Amygdala (tissue), 56 donors: ENCODE results near the gene CXCR4.
"Not testable (repeated sequence)": the region's sequence is repeated elsewhere in the genome, so short reads cannot be mapped to it uniquely, and the experiment has no call there.

Experiments used
- DNase-seq, 56 donors: peaks; one replicate each; lab custom pipeline; 2025; lab: John Stamatoyannopoulos, UW

Gene CXCR4

DNA sequence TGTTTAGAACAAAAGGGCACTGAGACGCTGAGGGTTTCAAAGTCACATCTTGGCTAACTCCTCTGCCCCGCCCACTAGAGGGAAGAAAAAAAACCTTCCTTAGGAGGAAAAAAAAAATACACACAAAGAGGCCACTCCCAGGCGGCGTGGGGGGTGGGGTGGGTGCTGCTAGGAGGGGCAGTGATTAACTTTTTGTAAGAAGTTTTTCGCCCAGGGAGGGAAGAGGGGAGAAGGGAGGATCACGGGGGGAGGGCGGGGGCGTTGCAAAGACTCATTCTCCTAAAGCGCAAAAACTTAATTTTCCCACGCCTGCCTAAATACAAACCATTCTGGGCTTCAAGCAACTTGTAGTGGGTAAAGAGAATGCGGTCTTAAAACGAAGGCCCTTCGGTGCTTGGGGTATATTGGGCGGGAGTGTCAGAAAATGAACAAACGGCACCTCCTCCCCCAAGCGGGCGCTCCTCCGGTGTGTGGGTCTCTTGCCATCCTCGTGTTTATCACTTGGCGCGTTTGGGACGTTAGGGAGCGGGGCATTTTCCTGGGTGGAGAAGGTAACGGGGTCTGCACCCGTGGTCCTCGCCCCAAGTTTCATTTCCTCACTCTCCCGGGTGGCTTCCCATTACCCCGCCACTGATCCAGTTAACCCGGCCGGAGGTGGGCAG, 1.7 kb downstream of the CXCR4 start:
- DNase-seq, result no peak

DNA sequence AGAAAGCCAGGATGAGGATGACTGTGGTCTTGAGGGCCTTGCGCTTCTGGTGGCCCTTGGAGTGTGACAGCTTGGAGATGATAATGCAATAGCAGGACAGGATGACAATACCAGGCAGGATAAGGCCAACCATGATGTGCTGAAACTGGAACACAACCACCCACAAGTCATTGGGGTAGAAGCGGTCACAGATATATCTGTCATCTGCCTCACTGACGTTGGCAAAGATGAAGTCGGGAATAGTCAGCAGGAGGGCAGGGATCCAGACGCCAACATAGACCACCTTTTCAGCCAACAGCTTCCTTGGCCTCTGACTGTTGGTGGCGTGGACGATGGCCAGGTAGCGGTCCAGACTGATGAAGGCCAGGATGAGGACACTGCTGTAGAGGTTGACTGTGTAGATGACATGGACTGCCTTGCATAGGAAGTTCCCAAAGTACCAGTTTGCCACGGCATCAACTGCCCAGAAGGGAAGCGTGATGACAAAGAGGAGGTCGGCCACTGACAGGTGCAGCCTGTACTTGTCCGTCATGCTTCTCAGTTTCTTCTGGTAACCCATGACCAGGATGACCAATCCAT, 2.7 kb downstream of the CXCR4 start:
- DNase-seq, result no peak

DNA sequence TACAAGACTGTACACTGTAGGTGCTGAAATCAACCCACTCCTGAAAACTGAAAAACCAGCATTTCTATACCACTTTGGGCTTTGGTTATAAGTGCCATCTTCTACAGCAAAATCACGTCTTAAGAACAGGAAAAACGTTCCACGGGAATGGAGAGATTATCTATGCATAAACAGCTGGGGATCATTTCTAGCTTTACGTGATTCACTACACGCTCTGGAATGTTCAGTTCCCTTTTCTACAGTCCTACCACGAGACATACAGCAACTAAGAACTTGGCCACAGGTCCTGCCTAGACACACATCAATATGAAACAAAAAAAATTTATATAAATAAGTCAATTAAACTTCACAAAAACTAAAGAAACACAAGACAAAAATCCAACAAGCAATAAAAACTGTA, 3.6 kb downstream of the CXCR4 start:
- no peak for DNase-seq

DNA sequence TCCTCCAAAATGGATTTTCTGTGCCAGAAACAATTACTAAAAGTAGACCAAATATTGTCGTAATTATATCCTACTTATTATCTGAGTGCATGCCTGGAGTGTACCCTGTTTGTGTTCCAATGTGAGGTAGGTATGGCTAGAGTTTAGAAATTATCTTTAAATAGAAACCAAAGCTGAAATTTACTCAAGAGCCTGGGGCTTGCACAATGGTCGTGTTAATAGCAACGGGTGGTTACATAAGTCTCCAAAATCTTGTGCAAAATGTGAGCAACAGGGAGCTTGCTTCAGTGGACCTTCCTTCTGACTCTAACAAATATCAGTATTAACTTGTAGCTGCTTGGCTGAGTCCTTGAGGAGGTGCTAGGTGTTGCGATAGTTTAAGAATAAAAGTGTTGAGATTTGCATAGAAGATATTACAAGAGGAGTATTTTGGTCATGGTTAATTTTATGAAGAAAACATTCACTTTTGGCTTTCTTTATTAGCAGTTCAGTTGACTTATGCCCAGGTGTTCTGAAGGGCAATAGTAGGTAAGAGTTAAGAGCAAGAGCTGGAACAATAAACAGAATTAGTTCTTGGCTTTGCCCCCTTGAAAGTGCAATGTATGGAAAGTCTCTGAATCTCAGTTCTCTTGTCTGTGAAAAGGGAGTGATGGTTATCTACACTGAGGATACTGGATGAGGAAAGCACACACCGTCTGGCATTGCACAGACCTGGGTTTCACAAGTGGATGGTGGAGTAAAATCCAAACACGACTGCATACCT, 4.6 kb downstream of the CXCR4 start:
- DNase-seq, result no peak

DNA sequence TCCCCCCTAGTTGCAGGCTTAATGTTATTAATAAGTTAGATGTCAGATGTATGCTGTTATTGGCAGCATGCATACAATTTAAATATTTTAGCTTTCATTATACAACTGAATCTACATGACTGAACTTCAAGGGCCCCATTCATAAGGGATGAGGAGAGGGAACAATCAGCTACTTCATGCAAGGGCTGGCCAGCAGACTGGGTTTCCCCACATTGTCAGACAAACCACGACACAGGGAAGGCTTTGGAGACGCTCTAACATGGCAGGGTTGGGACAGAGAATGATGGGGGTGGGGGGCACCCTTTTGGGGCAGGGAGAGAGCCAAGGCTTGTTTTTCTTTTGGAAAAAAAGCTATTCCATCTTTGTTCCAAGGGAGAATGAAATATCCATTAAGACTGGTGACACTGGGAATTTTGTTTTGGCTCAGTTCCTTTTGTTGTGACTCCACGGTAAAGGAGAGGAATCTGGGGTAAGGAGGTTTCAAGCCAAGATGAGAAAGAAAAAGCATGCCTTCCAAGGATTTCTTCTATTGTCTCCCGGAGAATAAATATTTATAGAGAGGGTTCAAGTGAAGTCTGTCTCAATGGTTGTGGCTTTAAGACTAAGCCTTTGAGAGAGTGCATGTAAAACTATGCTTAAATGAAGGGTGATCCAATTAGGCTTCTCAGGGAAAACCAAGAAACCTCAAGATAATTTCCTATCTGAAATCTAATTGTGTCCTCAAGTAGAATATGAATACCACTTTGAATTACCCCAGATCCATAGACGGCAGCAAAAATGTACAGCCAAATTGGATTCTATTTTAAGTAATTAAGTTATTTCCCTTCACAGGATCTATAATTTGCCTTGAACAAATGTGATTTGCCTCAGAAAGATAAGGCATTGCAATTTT, 5.4 kb downstream of the CXCR4 start:
- peak in 37 of 56 donors; percentile 5 to 70 (median 37) for DNase-seq

GRCh38 chr2:136111711-136112110, 6.2 kb downstream of the CXCR4 start:
- no peak for DNase-seq

DNA sequence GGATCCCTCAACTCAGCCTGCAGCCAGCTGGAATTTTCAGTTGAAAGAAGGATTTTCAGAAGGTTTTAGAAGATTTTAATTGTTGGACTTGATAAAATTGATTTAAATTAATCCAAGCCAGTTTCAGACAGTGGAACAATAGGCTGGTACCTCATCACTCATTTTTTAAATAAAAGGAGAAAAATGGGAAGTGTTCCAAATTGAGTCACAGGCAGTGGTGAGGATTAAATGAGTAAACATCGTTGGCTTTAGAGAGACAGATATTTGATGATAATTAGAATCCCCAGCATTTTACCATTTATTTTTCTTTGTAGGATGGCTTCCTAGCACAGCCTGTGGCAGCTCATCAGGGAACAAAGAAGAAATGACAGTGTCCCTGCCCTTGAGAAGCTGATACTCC, 7.4 kb downstream of the CXCR4 start:
- no peak for DNase-seq

- no peak for DNase-seq
Measured at GRCh38 chr2:136108463-136108862, 9.5 kb downstream of the CXCR4 start.

- no peak for DNase-seq
Measured at GRCh38 chr2:136107051-136108033, 10.6 kb downstream of the CXCR4 start.

DNA sequence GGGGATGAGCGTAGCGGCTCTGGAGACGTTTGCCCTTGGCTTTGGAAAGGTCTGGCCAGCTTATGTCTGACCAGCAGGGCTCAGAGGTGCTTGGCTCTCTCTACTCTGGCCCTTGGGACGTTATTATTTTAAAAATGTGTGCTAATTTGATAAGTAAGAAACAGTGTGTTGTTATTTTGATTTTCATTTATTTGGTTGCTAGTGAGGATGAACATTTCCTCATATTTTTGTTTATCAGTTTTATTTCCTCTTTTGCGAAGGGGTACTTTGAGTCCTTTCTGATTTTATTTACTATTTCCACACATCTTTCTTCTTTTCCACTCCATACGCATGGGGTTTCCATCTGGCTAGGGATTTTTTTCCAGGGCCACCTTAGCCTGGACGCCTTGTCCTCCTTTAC, 11.4 kb downstream of the CXCR4 start:
- DNase-seq, result no peak

DNA sequence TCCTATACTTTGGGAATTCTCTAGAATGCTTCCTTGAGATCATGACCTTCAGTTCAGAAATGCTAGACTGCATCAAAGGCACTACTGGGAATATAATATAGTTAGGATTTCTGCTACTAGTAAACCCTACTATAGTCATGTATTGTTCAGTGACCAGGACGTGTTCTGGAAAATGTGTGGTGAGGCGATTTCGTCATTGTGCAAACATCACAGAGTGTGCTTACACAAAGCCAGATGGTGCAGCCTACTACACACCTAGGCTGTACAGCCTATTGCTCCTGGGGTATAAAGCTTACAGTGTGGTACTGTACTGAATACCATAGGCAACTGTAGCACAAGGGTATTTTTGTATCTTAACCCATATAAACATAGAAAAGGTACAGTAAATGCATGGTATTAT, 13.0 kb downstream of the CXCR4 start:
- no peak for DNase-seq

DNA sequence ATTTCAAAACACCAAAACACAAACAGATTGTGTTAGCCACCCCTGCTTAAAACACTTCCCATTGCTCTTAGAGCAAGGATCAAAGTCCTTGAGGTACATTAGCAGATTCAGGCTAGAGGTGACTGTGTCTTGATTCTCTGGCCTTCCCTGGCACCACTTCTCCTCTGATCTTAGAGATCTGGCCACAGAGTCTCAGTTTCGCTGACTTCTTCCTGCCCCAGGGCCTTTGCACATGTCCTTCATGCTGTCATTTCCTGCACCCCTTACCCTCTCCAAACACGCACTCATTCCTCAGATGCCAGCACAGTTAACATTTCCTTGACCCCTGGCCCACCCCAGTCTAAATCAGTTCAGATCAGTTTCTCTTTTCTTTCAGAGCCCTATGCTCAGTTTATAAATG, 16.9 kb downstream of the CXCR4 start:
- no peak for DNase-seq

GRCh38 chr2:136098441-136098840, 19.5 kb downstream of the CXCR4 start:
- DNase-seq, result no peak

DNA sequence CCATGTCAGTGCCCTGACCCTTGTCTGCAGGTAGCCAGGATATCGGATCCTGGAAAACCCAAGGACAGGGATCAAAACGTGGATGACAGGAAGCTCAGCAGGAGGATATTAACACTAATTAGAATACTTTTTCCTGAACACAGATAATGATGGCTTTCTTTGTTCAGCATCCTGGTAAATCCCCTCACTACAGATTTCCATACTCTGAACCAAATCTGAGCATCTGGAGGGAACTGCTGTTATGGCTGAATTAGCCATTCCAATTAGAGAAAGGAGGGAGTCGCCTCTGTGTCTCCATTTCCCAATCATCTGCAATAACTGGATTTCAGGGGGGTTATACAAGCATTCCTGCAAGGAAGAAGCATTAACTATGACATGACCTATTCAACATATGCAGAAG, 24.4 kb downstream of the CXCR4 start:
- DNase-seq, result no peak

- DNase-seq, result no peak
Measured at GRCh38 chr2:136091899-136092298, 26.1 kb downstream of the CXCR4 start.

DNA sequence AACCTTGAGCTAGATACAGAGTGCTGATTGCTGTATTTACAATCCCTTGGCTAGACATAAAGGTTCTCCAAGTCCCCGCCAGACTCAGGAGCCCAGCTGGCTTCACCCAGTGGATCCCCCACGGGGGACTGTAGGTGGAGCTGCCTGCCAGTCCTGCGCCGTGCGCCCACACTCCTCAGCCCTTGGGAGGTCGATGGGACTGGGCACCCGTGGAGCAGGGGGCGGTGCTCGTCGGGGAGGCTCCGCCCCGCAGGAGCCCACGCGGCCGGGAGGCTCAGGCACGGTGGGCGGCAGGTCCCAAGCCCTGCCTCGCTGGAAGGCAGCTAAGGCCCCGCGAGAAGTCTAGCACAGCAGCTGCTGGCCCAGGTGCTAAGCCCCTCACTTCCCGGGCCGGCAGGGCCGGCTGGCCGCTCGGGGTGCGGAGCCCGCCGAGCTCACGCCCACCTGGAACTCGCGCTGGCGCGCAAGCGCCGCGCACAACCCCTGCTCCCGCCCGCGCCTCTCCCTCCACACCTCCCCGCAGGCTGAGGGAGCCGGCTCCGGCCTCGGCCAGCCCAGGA, 30.0 kb downstream of the CXCR4 start:
- not testable (repeated sequence) for DNase-seq

DNA sequence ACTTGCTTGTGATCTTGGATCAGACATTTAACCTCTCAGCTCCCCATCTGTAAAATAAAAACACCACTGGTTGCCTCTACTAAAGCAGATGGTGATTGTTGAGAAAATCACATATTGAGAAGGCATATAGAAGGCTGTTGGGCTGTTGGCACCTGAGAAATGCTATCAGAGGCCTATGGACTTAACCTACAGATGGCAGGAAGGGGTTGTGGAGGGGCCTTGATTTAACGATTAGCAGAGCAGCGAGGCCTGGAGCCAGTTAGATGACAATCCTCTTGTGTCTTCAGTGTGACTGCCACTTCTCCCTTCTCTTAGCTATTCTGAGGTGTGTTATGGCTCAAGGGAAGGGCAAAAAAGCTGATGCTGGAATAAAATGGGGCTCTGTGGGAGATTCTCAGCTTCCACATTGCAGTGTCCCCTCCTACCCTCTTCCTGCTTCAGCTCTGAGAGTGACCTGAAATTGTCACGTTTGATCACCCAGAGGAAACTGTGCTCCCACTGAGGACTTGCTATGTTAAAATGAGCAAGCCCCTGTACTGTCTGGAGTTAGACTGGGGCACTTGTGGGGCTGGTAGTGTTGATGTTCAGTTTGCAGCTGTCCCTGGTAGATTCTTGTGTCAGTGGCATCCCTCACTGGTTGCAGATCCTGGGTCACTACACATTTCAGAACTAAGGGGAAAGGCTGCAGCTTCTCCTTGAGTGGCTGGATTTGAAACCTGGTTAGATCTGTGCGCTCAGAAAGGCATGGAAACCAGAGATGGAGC, 31.5 kb downstream of the CXCR4 start:
- no peak for DNase-seq

- no peak for DNase-seq
Measured at GRCh38 chr2:136085453-136086209, 32.3 kb downstream of the CXCR4 start.
